Astrocyte of the spinal cord (primary cell): ENCODE results near the gene KCNIP3.
"Not testable (repeated sequence)": the region's sequence is repeated elsewhere in the genome, so short reads cannot be mapped to it uniquely, and the experiment has no call there.

Source experiments
- DNase-seq: peaks from one replicate; pipeline ENCODE4 v3.0.0; 2011; ENCODE audit warnings: low read depth, low spot score
- H3K4me3 ChIP-seq: 2 replicates; pipeline ENCODE4 v1.5.1; 2011; ENCODE audit warnings: low read depth, mild to moderate bottlenecking, low read length, moderate library complexity
- CTCF ChIP-seq: IDR thresholded peaks from 2 replicates; pipeline ENCODE4 v1.5.1; 2012; ENCODE audit warnings: low read depth, mild to moderate bottlenecking, low read length, inconsistent platforms
- in situ Hi-C: cut with HindIII; loops from 2 replicates; pipeline ENCODE4 v1.10.0; 2017; ENCODE audit warnings: low sequenced_read_pairs

The KCNIP3 gene

GRCh38 chr2:95352310-95353054 lies 55.3 kb downstream of the KCNIP3 start:
- H3K4me3 ChIP-seq = no peak overlapping the region
- no peak for TF ChIP-seq CTCF
- no peak for DNase-seq
- in situ Hi-C loops = no loop called here

DNA sequence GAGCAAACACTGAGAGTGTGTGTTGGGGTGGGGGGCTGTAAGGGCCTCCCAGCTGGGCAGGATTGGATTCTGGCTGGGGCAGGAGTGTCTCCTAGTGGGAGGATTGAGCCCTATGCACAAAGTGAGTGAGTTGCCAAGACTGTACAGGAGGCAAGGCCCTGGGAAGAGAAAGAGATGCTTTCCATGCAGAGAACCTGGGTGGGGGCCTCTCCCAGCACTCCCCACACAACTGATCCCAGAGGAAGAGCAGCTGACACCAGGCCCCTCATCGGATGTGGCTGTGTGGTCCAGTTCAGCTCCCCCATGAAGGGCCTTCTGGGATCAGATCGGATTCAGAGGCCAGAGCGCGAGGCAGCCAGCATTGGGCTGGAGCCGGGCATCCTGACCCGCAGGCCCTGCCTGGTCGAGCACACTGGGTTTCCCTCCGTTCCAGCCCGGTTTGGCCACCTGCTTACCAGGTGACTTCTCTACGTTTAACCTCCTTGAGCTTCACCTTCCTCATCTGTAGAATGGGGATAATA lies 56.0 kb downstream of the KCNIP3 start:
- no peak overlapping the region for H3K4me3 ChIP-seq
- TF ChIP-seq CTCF = no peak
- in situ Hi-C loops = no loop called here
- DNase-seq = no peak

GRCh38 chr2:95353613-95354468 lies 56.7 kb downstream of the KCNIP3 start:
- TF ChIP-seq CTCF = no peak
- in situ Hi-C loops = no loop called here
- H3K4me3 ChIP-seq = no peak overlapping the region
- no peak for DNase-seq

DNA sequence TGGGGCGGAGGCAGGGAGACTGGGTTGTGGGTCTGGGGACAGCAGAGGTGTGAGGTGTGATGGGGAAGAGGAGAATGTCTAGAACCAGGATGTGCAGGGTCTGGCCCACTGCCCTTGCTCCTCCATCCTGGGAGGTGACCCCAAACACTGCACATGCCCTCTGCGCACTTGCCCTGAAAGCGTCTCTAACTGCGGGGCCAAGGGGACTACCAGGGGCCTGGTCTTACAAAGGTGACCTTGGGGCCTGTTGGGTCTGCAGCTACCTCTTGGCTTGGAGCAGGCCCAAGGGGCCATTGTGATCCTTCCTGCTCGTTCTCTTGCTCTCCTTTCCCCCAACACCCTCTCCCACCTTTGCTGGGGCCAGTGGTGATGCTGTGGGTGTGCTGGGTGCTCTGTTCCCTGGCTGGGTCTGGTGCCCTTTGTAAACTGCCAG lies 57.3 kb downstream of the KCNIP3 start:
- DNase-seq = no peak
- no peak for TF ChIP-seq CTCF
- in situ Hi-C loops = no loop called here
- no peak overlapping the region for H3K4me3 ChIP-seq

DNA sequence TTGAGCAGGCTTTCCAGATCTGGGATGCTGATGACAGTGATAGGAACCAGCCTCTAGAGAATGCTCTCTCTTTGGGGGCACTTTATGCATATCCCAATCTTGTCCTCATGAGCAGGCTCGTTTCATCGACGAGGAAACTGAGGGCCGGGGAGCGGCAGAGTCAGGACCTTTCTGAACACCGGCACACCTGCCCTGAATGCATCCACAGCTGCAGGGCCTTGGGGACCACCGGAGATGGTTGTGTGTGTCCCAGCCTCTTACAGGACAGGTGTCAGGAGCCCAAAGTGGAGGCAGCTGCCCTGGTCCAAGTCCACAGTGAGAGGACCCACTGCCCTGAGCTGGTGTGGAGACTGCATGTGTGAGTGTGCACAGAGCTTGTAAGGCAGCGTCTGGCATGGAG lies 57.8 kb downstream of the KCNIP3 start:
- in situ Hi-C loops = no loop called here

GRCh38 chr2:95355486-95355885 lies 58.3 kb downstream of the KCNIP3 start:
- in situ Hi-C loops, DNase-seq, H3K4me3 ChIP-seq: not testable (repeated sequence)

More for the DNA sequence above, 57.8 kb downstream of the KCNIP3 start:
- DNase-seq = no peak
- TF ChIP-seq CTCF = no peak
- no peak overlapping the region for H3K4me3 ChIP-seq
